H1 (cell line): ENCODE data around the gene LY9. TPM values are rescaled to one million over a fixed set of nuclear protein-coding genes. Genes with fewer than 3 reads are reported as not detected.

Source experiments
- SIN3A ChIP-seq, 2 experiments: IDR thresholded peaks in 1 of 2; conservative IDR thresholded peaks in 1 of 2; 2 replicates each; pipeline ENCODE4 v1.6.1; 2011 to 2012; ENCODE audit warnings: low read length in 2 of 2, improper control_type of control experiment in 1 of 2, low read depth in 1 of 2, mild to moderate bottlenecking in 1 of 2
- SRF ChIP-seq: IDR thresholded peaks from 2 replicates; pipeline ENCODE4 v1.6.1; 2011; ENCODE audit warnings: mild to moderate bottlenecking, low read depth, low read length, moderate library complexity
- polyA plus RNA-seq, 7 experiments: library from polyadenylated mRNA; depleted of rRNA in 3 of 7; stranded (reverse) in 5 of 7; unstranded in 2 of 7; fragments of >200 nt in 5 of 7; fragments of 200-250 nt in 2 of 7; gene quantifications; 1 replicate in 5 of 7; 2 replicates in 1 of 7; 4 replicates in 1 of 7; pipeline versions ENCODE4 v1.2.1 to v1.2.3, GENCODE V29; 2011 to 2013; ENCODE audit warnings: missing spikeins in 2 of 7, mixed read lengths in 2 of 7
- total RNA-seq: library from RNA; stranded (reverse); fragmentation: NEBNext Ultra II Directional; extraction: Animal tissue kit (Norgen Biotek cat#: 25700); gene quantifications from 2 replicates; pipeline ENCODE4 v1.2.1, GENCODE V29; 2021

LY9 gene
- total and polyA plus RNA-seq, 2 of the 8 experiments (the other 6 are each of a cell fraction or from before 2014, with no cell fraction given) = not detected

GRCh38 chr1:160767395-160768294 lies 28.3 kb upstream of the LY9 start (continued):
- TF ChIP-seq SIN3A (conservative IDR thresholded peaks at IDR 0.05 in 1 of 2, IDR thresholded peaks at IDR 0.05 in 1 of 2; ENCODE audit: low read depth in 1 of 2, low read length in 2 of 2) (no peak), SRF (no peak)
